Bronchial epithelial cell (primary cell): ENCODE data around the gene KDM2B. TPM values are rescaled to one million over a fixed set of nuclear protein-coding genes. Genes with fewer than 3 reads are reported as not detected.

ENCODE experiments used
- DNase-seq: peaks from one replicate; pipeline ENCODE4 v3.0.0-alpha.2; 2010; ENCODE audit warnings: low read depth
- FAIRE-seq: peaks from 2 replicates; lab custom pipeline; 2011; peaks lifted over from hg19 to GRCh38; lab: Jason Lieb, UNC
- H3K27me3 ChIP-seq: 2 replicates; pipeline ENCODE4 v1.5.1; 2011; ENCODE audit warnings: low read length; ENCODE audit not compliant: control insufficient read depth, insufficient read depth
- H3K36me3 ChIP-seq: 2 replicates; pipeline ENCODE4 v1.5.1; 2011; ENCODE audit warnings: low read length; ENCODE audit not compliant: control insufficient read depth, insufficient read depth
- H3K4me3 ChIP-seq: 2 replicates; pipeline ENCODE4 v1.5.1; 2011; ENCODE audit warnings: mild to moderate bottlenecking, low read depth, low read length, control low read depth
- CTCF ChIP-seq: IDR thresholded peaks from 2 replicates; pipeline ENCODE4 v1.5.1; 2011; ENCODE audit warnings: mild to moderate bottlenecking, moderate library complexity, low read length, control low read depth, inconsistent platforms; ENCODE audit not compliant: insufficient read depth, severe bottlenecking
- total RNA-seq: library from RNA; depleted of rRNA; stranded (reverse); fragments of >200 nt; gene quantifications from 2 replicates; pipeline ENCODE4 v1.2.1, GENCODE V29; 2014

KDM2B gene
- total RNA-seq, 1 donor from 2014 or later: 14.2 TPM

GRCh38 chr12:121446750-121447149 is 134.1 kb downstream of the KDM2B start:
- no peak for TF ChIP-seq CTCF
- FAIRE-seq (no peak), DNase-seq (no peak)
- Histone ChIP-seq H3K36me3 (peaks cover 7% of the 10 kb centered on the region), H3K27me3 (no peaks in the 10 kb centered on the region), H3K4me3 (no peak overlapping the region)

GRCh38 chr12:121444842-121445202 is 136.0 kb downstream of the KDM2B start:
- peaks cover 12% of the 10 kb centered on the region for H3K36me3 ChIP-seq
- no peak for TF ChIP-seq CTCF
- no peak for FAIRE-seq
- no peak for DNase-seq
- no peak overlapping the region for H3K4me3 ChIP-seq
- H3K27me3 ChIP-seq: no peaks in the 10 kb centered on the region

- no peak for TF ChIP-seq CTCF
- H3K4me3 ChIP-seq: no peak overlapping the region
Measured at GRCh38 chr12:121443911-121444841, 136.6 kb downstream of the KDM2B start.

GRCh38 chr12:121443193-121443870 is 137.5 kb downstream of the KDM2B start:
- Histone ChIP-seq H3K27me3 (no peaks in the 10 kb centered on the region), H3K36me3 (peaks cover 21% of the 10 kb centered on the region), H3K4me3 (no peak overlapping the region)
- FAIRE-seq: no peak
- peak; percentile 55 for DNase-seq
- TF ChIP-seq CTCF: peak; percentile 98

More at GRCh38 chr12:121443911-121444841, 136.6 kb downstream of the KDM2B start:
- FAIRE-seq (no peak), DNase-seq (no peak)
- peaks cover 15% of the 10 kb centered on the region for H3K36me3 ChIP-seq
- no peaks in the 10 kb centered on the region for H3K27me3 ChIP-seq

- DNase-seq (no peak), FAIRE-seq (no peak)
- Histone ChIP-seq H3K36me3 (peaks cover 22% of the 10 kb centered on the region), H3K4me3 (no peak overlapping the region), H3K27me3 (no peaks in the 10 kb centered on the region)
- no peak for TF ChIP-seq CTCF
Measured at GRCh38 chr12:121442028-121442948, 138.5 kb downstream of the KDM2B start.
